Stimulated activated CD4-positive, alpha-beta T cell treated with anti-CD3 and anti-CD28 coated beads, Interleukin-4, amount 100 ng/mL, for 4 hours (primary cell): Measurements from ENCODE around the gene PHACTR1.

Experiments used
- DNase-seq, 2 experiments: peaks; one replicate each; pipeline ENCODE4 v3.0.0-alpha.2; 2020

Gene PHACTR1

GRCh38 chr6:13331516-13332348, 615.2 kb downstream of the PHACTR1 start:
- no peak for DNase-seq

DNA sequence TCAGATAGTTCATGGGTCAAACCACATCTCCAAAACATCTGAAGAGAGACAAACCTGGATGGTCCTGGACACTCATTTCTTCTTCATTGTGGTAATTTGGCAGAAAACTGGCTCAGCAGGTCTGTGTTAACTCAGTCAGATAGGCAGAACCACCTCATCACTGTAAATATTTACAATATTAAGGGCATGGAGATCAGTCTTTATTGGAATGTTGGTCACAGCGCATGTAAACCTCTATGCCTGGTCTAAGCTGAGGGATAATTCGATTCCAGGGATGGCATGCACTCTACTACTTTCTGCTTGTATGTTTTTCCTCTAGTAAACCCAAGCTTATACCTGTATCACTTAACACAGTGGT, 615.8 kb downstream of the PHACTR1 start:
- DNase-seq = no peak

DNA sequence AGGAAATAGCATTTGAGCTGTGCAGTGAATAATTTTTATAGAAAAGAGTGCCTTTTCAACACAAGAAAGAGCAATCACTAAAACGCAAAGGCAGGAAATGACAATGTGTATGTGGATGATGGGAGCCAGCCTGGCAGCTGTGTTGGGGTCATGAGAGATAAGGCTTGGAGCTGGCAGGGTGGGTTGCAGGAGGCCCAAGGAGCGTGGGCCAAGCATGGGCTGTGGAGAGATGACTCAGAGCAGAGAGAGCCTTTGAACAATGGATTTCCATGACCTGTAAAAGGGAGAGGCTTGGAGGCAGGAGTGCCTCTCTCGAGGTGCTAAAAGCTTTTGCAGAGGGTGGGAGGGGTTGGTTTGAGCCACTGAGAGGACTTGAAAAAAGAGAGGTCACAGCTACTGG, 618.4 kb downstream of the PHACTR1 start:
- no peak for DNase-seq

DNA sequence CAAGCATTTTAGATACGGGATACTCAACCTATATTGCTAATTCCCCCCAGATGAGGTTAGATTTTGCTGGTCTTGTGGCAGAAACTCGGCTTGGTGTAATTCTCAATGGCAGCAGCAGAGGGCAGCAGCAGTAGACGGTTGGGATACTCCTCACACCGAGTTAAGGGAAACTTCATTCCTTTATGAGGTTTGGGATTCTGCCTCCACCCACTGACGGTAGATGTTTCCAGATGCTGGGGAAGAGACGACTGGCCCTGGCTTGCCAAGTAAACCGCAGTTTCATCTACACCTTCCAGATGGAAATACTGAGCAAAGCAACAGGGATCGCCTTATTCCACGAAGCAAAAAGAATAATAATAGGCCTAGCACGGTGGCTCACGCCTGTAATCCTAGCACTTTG, 620.0 kb downstream of the PHACTR1 start:
- peak; percentile 69 to 79 for DNase-seq

DNA sequence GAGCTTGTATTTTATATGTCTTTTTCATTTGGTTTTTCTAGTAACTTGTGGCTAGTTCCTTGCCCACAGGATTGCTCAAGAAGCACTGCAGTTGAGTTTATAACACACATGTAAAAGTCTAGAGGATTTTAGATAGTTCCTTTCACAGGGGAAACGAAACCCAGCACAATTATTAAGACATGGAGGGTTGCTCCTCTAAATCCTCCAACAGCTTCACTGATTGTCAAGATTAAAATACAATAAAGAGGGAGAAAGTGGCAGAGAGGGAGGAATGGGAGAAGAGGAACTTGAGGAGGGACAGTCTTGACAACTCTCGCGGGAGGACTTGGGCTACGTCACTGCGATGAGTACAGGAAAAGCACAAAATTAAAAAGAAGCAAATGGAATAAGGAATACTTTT, 621.5 kb downstream of the PHACTR1 start:
- DNase-seq = no peak
